Measurements from ENCODE around the gene TYW3. TPM values are rescaled to one million over a fixed set of nuclear protein-coding genes. Genes with fewer than 3 reads are reported as not detected.

The TYW3 gene
- total and polyA plus RNA-seq, 4 donors: 8.3 to 20.9 (median 15.0) TPM

DNA sequence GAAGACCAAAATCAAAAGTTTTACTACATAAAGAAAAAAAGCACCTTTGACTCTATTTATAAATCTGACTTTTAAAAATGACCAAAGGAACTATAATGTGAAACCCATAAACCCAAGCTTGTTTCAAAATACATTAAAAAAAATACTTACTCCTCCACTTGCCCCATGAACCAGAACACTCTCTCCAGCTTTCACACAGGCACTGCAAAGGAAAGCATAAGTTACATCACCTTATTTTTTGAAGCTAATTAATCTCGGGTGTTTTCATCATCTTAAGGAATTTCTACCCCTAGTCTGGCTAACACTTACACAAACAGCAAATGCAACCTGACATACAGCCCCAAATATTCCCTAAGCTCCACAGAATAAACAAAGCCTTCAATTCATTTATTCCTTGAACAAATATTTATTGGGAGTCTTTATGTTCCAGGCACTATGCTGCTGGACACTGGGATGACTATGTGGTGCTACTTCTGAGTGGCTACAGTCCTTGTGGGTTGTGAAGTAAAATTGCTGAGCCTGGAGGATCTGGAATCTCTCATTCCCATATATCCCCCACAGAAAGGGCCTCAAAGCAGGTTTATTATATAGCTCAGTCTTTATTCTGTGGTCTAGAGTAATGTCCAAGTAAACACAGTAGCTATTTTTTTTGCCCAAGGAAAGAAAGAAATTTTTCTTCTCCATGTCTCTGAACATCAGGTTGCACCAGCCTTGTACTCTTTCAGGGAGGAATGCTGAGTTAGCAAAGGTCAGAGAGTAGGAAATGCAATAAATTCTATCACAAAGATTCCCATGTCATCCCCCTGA lies 18.3 kb upstream of the TYW3 start:
- no peaks in the 10 kb centered on the region for H3K9me3 ChIP-seq (ENCODE audit: control insufficient read depth in 4 of 4, insufficient read depth in 3 of 4, low read length in 3 of 4)
- H3K27ac ChIP-seq (ENCODE audit: low read depth in 1 of 2, low read length in 1 of 2): no peak overlapping the region
- no peak overlapping the region for H3K9ac ChIP-seq (ENCODE audit: insufficient read depth in 1 of 2, low read length in 2 of 2)
- H3K27me3 ChIP-seq (ENCODE audit: control insufficient read depth in 3 of 3, insufficient read depth in 3 of 3, low read length in 2 of 3): no peaks in the 10 kb centered on the region
- peaks cover 10 to 26% (median 14%) of the 10 kb centered on the region in 4 donors for H3K36me3 ChIP-seq (ENCODE audit: control insufficient read depth in 4 of 4, insufficient read depth in 4 of 4, low read length in 4 of 4)
- H3K4me3 ChIP-seq: no peak overlapping the region
- DNase-seq: no peak
- WGBS, 2 donors: 79 to 82% methylated on average over 1 of the region's 1 CpG
- no peak for ATAC-seq (ENCODE audit: insufficient read depth, low FRiP score)
- H3K4me1 ChIP-seq (ENCODE audit: control insufficient read depth in 5 of 5, insufficient read depth in 5 of 5, low read length in 5 of 5): no peaks in the 10 kb centered on the region
- no peak for TF ChIP-seq CTCF (IDR thresholded peaks at IDR 0.05; ENCODE audit: control extremely low read depth, extremely low read depth)

DNA sequence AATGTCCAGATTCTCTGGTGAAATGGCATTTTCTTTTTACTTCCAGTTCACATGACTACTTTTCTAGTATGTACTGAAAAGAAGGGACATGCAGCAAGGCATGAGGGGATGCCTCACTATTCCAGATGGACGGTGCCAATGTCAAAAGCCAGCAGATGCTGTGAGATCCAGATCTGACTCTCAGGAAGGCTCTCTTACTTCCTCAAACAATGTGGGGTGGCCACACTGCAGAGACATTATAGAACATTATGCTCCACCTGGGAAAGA lies 17.8 kb upstream of the TYW3 start:
- TF ChIP-seq CTCF (IDR thresholded peaks at IDR 0.05; ENCODE audit: control extremely low read depth, extremely low read depth): no peak

GRCh38 chr1:74715806-74716205 lies 17.1 kb upstream of the TYW3 start:
- Histone ChIP-seq H3K36me3 (ENCODE audit: control insufficient read depth in 4 of 4, insufficient read depth in 4 of 4, low read length in 4 of 4) (peaks cover 16 to 26% (median 18%) of the 10 kb centered on the region in 4 donors), H3K9ac (ENCODE audit: insufficient read depth in 1 of 2, low read length in 2 of 2) (no peak overlapping the region), H3K4me3 (no peak overlapping the region), H3K27me3 (ENCODE audit: control insufficient read depth in 3 of 3, insufficient read depth in 3 of 3, low read length in 2 of 3) (no peaks in the 10 kb centered on the region), H3K4me1 (ENCODE audit: control insufficient read depth in 5 of 5, insufficient read depth in 5 of 5, low read length in 5 of 5) (no peaks in the 10 kb centered on the region), H3K9me3 (ENCODE audit: control insufficient read depth in 4 of 4, insufficient read depth in 3 of 4, low read length in 3 of 4) (no peaks in the 10 kb centered on the region), H3K27ac (ENCODE audit: low read depth in 1 of 2, low read length in 1 of 2) (no peak overlapping the region)
- DNase-seq (no peak), ATAC-seq (ENCODE audit: insufficient read depth, low FRiP score) (no peak)
- WGBS, 2 donors: 87 to 98% methylated on average over 6 of the region's 6 CpGs
- no peak for TF ChIP-seq CTCF (IDR thresholded peaks at IDR 0.05; ENCODE audit: control extremely low read depth, extremely low read depth)

More for the DNA sequence above, 17.8 kb upstream of the TYW3 start:
- no peaks in the 10 kb centered on the region for H3K9me3 ChIP-seq (ENCODE audit: control insufficient read depth in 4 of 4, insufficient read depth in 3 of 4, low read length in 3 of 4)
- H3K36me3 ChIP-seq (ENCODE audit: control insufficient read depth in 4 of 4, insufficient read depth in 4 of 4, low read length in 4 of 4): peaks cover 12 to 26% (median 16%) of the 10 kb centered on the region in 4 donors
- no peak for DNase-seq
- H3K4me3 ChIP-seq: no peak overlapping the region
- ATAC-seq (ENCODE audit: insufficient read depth, low FRiP score): no peak
- WGBS, 2 donors: 93 to 98% methylated on average over 1 of the region's 1 CpG
- H3K4me1 ChIP-seq (ENCODE audit: control insufficient read depth in 5 of 5, insufficient read depth in 5 of 5, low read length in 5 of 5): no peaks in the 10 kb centered on the region
- no peaks in the 10 kb centered on the region for H3K27me3 ChIP-seq (ENCODE audit: control insufficient read depth in 3 of 3, insufficient read depth in 3 of 3, low read length in 2 of 3)
- H3K9ac ChIP-seq (ENCODE audit: insufficient read depth in 1 of 2, low read length in 2 of 2): no peak overlapping the region
- H3K27ac ChIP-seq (ENCODE audit: low read depth in 1 of 2, low read length in 1 of 2): no peak overlapping the region

DNA sequence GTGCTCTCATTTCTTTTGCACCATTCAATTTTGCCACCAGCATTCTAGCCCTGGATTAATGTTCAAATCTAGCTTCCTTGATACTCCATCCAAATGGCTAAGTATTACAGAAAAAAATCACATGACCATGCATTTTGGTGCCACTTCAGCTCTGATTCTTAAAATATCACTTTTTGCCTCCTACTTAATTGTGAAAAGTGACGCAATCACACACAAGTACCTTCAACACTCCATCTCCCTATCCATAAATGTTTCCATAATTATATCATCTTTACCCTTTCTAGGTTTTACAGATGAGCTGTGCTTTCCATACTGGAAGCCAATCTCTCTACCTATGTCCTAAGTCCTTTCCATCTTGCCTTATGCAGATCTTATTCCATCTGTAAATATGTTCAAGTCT lies 16.1 kb upstream of the TYW3 start:
- H3K36me3 ChIP-seq (ENCODE audit: control insufficient read depth in 4 of 4, insufficient read depth in 4 of 4, low read length in 4 of 4): peaks cover 16 to 31% (median 21%) of the 10 kb centered on the region in 4 donors
- no peaks in the 10 kb centered on the region for H3K4me1 ChIP-seq (ENCODE audit: control insufficient read depth in 5 of 5, insufficient read depth in 5 of 5, low read length in 5 of 5)
- H3K4me3 ChIP-seq: no peak overlapping the region
- H3K27ac ChIP-seq (ENCODE audit: low read depth in 1 of 2, low read length in 1 of 2): no peak overlapping the region
- no peak overlapping the region for H3K9ac ChIP-seq (ENCODE audit: insufficient read depth in 1 of 2, low read length in 2 of 2)
- TF ChIP-seq CTCF (IDR thresholded peaks at IDR 0.05; ENCODE audit: control extremely low read depth, extremely low read depth): no peak
- H3K27me3 ChIP-seq (ENCODE audit: control insufficient read depth in 3 of 3, insufficient read depth in 3 of 3, low read length in 2 of 3): no peaks in the 10 kb centered on the region
- H3K9me3 ChIP-seq (ENCODE audit: control insufficient read depth in 4 of 4, insufficient read depth in 3 of 4, low read length in 3 of 4): no peaks in the 10 kb centered on the region
- WGBS, 2 donors: 92 to 100% methylated on average over 1 of the region's 1 CpG
- DNase-seq (no peak), ATAC-seq (ENCODE audit: insufficient read depth, low FRiP score) (no peak)
